GM21423 (cell line): ENCODE results near the gene WFIKKN2.
"Not testable (repeated sequence)": the region's sequence is repeated elsewhere in the genome, so short reads cannot be mapped to it uniquely, and the experiment has no call there.

ENCODE experiments used
- ATAC-seq: cut with Tn5 transposase; IDR thresholded peaks from one replicate; pipeline ENCODE4 v1.9.1; 2021; ENCODE audit warnings: mild to moderate bottlenecking, moderate library complexity; ENCODE audit not compliant: unreplicated experiment

The WFIKKN2 gene

DNA sequence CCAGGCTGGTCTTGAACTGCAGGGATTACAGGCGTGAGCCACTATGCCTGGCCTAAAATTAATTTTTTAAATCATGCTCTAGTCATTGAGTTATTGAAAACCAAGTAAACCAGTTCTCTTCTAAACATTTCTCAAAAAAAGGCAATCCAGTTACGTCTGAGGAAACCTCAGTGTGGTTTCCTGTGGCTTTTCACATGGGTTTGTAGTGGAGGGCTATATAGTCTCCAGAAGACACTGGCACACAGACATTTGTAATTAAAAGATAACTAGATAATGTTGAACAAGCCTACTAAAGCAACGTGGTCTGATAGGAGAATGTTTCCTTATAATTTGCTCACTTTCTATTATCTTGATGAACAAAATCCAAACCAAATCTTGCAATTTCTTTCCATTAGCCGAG, 36.0 kb downstream of the WFIKKN2 start:
- ATAC-seq, result no peak

- no peak for ATAC-seq
These were observed 36.5 kb downstream of the WFIKKN2 start for GRCh38 chr17:50871898-50872297.

DNA sequence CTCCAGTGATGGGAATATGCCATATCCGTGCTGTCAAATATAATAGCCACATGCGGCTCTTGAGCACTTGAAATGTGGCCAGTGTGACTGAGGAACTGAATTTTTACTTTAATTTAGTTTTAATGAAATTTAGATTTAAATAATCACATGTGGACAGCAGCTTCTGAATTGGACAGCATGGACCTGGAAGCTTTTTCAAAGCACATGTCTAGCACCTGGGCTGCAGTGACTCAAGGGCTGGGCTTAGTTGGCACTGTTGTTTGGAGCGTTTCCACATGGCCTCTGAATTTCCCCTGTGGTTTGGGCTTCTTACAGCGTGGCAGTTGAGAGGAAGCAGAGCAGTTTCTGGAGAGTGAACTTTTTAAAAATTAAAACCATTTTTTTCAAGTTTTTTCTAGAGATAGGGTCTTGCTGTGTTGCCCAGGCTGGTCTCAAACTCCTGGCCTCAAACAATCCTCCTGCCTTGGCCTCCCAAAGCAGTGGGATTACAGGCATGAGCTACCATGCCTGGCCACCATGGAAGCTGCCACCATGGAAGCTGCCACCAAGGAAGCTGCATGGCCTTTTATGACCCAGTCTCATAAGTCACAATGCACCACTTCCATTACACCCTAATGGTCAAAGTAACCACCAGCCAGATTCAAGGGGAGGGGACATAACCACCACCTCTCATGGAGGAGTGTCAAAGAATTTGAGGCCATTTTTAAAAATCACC, 37.5 kb downstream of the WFIKKN2 start:
- no peak for ATAC-seq

GRCh38 chr17:50875074-50875473, 39.7 kb downstream of the WFIKKN2 start:
- no peak for ATAC-seq

- ATAC-seq, result not testable (repeated sequence)
These were observed 41.7 kb downstream of the WFIKKN2 start for GRCh38 chr17:50877042-50877441.

DNA sequence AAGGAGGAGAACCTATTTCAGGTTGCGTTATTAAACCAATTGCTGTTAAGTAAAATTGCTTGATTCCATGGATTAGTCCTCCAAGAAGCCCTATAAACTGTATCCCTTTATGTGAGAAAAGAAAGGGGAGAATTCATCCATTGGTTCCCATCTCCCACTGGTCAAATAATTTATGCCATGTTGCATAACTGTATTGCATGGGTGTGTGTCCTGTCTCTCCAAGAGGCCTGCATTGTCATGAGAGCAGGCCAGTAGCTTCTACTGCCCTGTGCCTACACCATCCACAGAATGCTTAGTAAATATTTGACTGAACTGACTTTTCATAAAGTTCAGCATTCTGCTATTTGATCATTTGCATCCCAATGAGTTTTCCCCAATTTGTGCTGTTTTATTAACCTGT, 42.5 kb downstream of the WFIKKN2 start:
- ATAC-seq, result no peak

DNA sequence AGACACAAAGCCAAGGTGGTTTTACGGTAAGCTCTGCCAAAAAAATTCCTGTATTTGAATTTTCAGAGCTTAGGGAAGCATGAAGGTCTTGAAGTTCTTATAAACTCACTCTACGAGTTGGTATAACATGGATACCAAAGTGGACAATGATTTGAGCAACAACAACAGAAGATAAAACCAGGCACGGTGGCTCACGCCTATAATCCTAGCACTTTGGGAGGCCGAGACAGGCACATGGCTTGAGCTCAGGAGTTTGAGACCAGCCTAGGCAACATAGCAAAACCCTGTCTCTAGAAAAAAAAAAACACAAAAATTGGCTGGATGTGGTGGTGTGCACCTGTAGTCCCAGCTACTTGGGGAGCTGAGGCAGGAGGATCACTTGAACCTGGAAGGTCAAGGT, 43.7 kb downstream of the WFIKKN2 start:
- ATAC-seq, result no peak

GRCh38 chr17:50881182-50881581, 45.8 kb downstream of the WFIKKN2 start:
- no peak for ATAC-seq

DNA sequence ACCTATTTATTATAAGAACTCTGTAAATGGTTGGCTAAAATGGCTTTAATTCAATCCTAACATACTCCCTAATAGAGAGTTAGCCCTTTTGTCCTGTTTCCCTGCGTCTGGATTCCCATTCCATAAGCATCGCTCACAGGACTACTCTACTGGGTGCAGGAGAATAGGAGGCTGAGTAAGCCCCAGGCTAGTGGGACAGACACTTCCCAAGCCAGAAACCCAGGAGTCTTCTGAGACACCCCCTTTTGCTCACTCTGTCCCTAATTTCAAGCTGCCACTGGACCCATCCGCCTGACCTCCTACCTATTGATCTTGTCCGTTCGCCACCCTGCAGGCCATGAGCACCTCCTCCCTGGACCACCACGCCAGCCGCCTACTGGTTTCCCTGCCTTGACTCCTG, 47.5 kb downstream of the WFIKKN2 start:
- ATAC-seq, result no peak

GRCh38 chr17:50883850-50884438, 48.6 kb downstream of the WFIKKN2 start:
- no peak for ATAC-seq

DNA sequence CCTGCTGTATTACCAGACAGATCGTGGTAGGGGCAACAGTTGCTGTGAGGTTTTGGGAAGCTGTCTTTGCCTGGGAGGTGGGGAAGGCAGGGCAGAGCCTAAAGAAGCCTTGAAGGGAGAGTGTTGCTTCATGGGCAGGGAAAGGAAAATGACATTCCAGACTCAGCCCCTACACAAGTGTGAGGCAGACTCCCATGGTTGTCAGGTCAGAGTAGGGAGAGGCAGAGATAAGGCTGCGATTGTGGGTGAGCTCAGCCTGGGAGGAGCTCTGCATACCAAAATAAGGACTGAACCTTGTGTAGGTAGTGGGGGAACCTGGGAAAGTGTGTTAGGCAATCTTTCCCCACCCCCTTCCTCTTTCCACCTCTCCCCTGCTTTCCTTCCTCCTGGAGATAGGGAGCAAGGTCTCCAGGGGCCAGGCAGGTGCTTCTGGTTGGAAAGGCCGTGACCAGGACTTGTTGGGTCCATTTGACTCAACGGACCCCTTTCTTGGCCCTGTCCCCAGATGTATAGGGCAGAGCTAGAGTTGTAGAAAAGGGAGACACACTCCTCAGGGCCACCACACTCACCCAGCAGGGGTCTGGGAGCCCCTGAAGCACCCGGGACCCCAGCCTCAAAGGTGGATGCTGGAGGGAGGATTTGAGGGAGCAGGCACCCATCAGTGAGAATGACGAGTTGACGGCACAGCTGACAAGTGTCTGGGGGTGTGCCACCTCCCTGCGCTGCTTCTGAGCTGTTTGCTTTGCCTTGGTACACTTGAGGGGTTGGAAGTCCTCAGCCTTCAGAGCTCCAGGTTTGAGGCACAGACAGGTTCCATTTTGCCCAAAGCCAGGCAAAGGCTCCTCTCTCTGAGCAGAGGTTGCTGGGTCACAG, 49.3 kb downstream of the WFIKKN2 start:
- no peak for ATAC-seq

DNA sequence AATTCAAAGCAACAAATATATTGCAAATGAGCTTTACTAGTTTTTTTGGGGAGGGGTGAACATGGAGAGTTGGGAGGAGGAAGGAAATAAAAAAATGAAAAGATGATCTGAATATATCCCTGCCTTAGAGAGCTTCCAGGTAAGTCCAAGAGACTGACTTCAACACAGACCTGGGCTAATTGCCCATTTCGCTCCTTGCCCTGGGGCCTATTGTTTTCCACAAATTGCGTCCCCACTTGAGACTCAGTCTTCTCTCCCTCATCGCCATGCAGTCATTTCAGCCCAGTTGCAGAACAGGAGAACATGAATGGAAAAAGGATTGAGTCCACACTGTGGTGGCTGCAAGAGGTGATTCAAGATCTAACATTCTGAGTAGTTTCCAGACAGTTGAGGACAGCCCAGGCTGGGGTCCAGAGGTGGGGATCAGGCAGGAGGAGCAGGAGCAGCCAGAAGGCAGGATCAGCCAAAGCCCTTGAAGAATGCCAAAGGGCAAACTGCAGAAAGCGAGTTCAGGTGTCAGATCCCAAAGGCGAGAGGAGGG, 52.4 kb downstream of the WFIKKN2 start:
- no peak for ATAC-seq

- ATAC-seq, result no peak
These were observed 54.2 kb downstream of the WFIKKN2 start for GRCh38 chr17:50889528-50890118.

DNA sequence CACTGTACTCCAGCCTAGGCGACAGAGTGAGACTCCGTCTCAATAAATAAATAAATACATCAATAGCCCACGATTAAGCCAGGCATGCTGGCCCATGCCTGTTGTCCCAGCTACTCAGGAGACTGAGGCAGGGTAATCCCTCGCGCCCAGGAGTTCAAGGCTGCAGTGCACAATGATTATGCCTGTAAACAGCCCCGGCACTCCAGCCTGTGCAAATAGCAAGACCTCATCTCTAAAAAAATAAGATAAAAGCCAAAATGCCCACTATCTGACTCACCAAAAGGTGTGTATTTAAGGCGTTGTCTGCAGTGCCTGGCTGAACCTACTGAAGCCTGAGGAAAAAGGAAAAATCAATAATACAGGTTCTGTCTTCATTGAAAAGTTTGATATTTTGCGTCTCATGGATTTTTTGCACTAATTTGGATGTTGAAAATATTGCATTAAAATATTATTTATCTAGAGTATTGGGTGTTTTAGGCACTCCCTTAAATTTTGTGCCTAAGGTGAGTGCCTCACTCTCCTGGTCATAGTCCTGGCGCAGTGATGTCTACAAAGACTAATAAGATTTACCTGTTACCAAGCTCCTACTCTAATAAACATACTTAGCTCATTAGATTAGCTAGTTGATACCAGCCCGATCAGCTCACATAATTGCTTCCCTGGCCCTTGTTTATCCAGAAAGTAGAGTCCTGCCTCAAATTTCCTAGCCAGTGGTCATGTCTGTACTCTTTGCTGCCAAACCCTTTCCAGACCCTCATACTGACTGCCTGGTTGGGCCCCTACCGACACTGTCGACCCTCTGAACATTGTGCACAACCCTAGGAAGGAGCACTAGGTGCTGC, 55.5 kb downstream of the WFIKKN2 start:
- no peak for ATAC-seq

DNA sequence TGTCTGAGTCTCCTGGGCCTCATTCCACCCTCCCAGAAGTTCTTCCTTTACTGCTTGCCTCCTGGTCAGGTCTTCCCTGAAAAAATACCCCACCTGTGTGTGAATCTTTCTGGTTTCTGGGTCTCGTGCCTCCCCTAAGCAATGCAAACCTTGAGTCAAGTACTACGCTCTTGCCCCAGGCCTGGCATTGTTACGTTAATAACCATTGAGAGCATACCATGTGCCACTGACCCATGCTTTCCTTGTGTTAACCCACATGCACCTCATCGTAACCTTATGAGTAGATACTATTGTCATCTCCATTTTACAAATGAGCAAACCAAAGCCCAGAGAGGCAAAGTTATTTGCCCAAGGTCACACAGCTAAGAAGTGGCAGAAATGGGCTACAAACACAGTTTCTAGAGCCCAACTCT, 56.2 kb downstream of the WFIKKN2 start:
- ATAC-seq, result no peak
